Testis (tissue), 3 donors: ENCODE results near the gene AMBRA1. TPM values are rescaled to one million over a fixed set of nuclear protein-coding genes. Genes with fewer than 3 reads are reported as not detected.

Experiments used
- DNase-seq: peaks from one replicate; pipeline ENCODE4 v3.0.0-alpha.2; 2019
- H3K27ac ChIP-seq, 2 donors: fragments of 200-600 bp; sonication (generic); one replicate each; pipeline ENCODE4 v1.5.1; 2019
- H3K27me3 ChIP-seq: fragments of 200-600 bp; sonication (generic); one replicate; pipeline ENCODE4 v1.5.1; 2019
- H3K36me3 ChIP-seq: fragments of 200-600 bp; sonication (generic); one replicate; pipeline ENCODE4 v1.5.1; 2017; ENCODE audit warnings: low read depth; ENCODE audit errors: missing control alignments
- H3K4me1 ChIP-seq: fragments of 200-600 bp; sonication (generic); one replicate; pipeline ENCODE4 v1.5.1; 2019
- H3K4me3 ChIP-seq, 2 donors: fragments of 200-600 bp; sonication (generic); one replicate each; pipeline ENCODE4 v1.5.1; 2017 to 2019
- H3K9me3 ChIP-seq: fragments of 200-600 bp; sonication (generic); one replicate; pipeline ENCODE4 v1.5.1; 2017
- CTCF ChIP-seq, 3 experiments: fragments of 450-650 bp in 2 of 3; fragments of 200-600 bp in 1 of 3; sonication (generic) in 1 of 3; IDR thresholded peaks; one replicate each; pipeline ENCODE4 v1.5.1; 2016 to 2019; ENCODE audit warnings: antibody characterized with exemption in 3 of 3, mild to moderate bottlenecking in 2 of 3, moderate library complexity in 1 of 3
- POLR2A ChIP-seq: fragments of 450-650 bp; IDR thresholded peaks from one replicate; pipeline ENCODE4 v1.6.1; 2017; ENCODE audit warnings: antibody characterized with exemption, mild to moderate bottlenecking, moderate library complexity
- WGBS, 2 donors: methylation state at CpG; one replicate each; pipeline ENCODE4 v1.1.5; 2018; 5-methylcytosine and 5-hydroxymethylcytosine counted together
- intact Hi-C: fragments of 100-400 bp; cut with DNase I; formaldehyde crosslinking; loops from one replicate; pipeline ENCODE4 v1.15.1; 2023; ENCODE audit warnings: low total_unique reads
- polyA plus RNA-seq: library from polyadenylated mRNA; stranded (reverse); fragments of 350-450 nt; fragmentation: Illumina TruSeq; extraction: RNeasy Lipid Tissue Mini Kit (QIAGEN cat#74804); gene quantifications from one replicate; pipeline ENCODE4 v1.2.3, GENCODE V29; 2014; ENCODE audit warnings: low read depth, low replicate concordance; ENCODE audit not compliant: insufficient read depth
- total RNA-seq, 2 donors: library from RNA; depleted of rRNA; stranded (reverse); fragments of >200 nt; gene quantifications; one replicate each; pipeline ENCODE4 v1.2.3, GENCODE V29; 2016

AMBRA1 gene
- total and polyA plus RNA-seq, 3 donors from 2014 or later, result 28.0 to 68.3 (median 55.6) TPM

DNA sequence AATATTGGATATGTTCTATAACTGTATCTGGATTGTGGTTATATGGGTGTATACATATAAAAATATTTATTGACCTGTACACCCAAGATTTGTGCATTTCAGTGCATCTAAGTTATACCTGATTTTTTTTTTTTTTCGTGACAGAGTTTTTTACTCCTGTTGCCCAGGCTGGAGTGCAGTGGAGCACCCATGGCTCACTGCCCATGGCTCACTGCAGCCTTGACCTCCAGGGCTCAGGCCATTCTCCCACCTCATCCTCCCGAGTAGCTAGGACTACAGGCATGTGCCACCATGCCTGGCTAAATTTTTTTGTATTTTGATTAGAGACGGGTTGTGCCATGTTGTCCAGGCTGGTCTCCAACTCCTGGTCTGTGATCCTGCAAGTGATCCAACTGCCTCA lies 47.8 kb upstream of the AMBRA1 start:
- intact Hi-C loops, result no loop called here
- no peak for TF ChIP-seq POLR2A
- TF ChIP-seq CTCF (IDR thresholded peaks at IDR 0.05), result no peak
- no peaks in the 10 kb centered on the region for H3K36me3 ChIP-seq
- H3K9me3 ChIP-seq, result no peaks in the 10 kb centered on the region
- no peak overlapping the region for H3K4me3 ChIP-seq
- no peaks in the 10 kb centered on the region for H3K4me1 ChIP-seq
- no peak overlapping the region for H3K27ac ChIP-seq
- DNase-seq, result no peak
- no peaks in the 10 kb centered on the region for H3K27me3 ChIP-seq
- WGBS, 2 donors, result 71 to 74% methylated on average over 3 of the region's 3 CpGs

- intact Hi-C loops, result no loop called here
- H3K4me1 ChIP-seq, result no peaks in the 10 kb centered on the region
- WGBS, 2 donors, result 90 to 94% methylated on average over 6 of the region's 6 CpGs
- no peak for DNase-seq
- no peak for TF ChIP-seq POLR2A
- no peak for TF ChIP-seq CTCF (IDR thresholded peaks at IDR 0.05)
- H3K27me3 ChIP-seq, result no peaks in the 10 kb centered on the region
- no peaks in the 10 kb centered on the region for H3K9me3 ChIP-seq
- no peaks in the 10 kb centered on the region for H3K36me3 ChIP-seq
- no peak overlapping the region for H3K4me3 ChIP-seq
- H3K27ac ChIP-seq, result no peak overlapping the region
Observed at GRCh38 chr11:46640036-46640788, 46.4 kb upstream of the AMBRA1 start.

DNA sequence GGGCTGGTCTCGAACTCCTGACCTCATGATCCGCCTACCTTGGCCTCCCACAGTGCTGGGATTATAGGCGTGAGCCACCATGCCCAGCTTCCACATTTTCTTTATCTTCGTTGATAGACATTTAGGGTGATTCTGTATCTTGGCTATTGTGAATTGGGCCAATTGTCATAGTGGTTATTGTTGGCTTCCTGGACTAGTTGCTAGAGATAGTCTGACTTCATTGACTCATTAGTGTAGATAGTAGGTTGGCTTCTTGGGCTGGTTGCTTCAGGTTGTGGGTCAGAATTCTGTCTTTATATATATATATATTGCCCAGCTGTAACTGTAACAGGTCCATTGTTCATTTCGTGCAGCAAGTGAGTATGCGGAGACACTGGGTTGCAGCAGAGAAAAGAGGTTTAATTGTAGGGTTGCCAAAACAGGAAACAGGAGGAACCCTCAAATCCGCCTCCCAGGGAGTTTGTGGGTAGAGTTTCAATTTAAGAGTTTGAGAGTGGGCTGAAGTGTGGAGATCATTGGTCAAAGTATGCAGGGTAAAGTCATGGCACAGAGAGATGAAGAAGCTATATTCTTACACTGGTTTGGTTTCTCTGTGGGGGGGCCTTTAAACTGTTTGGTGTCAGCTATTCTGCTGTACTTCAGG lies 45.5 kb upstream of the AMBRA1 start:
- WGBS, 2 donors, result 91 to 94% methylated on average over 7 of the region's 7 CpGs
- no peaks in the 10 kb centered on the region for H3K9me3 ChIP-seq
- no peak overlapping the region for H3K27ac ChIP-seq
- no peaks in the 10 kb centered on the region for H3K36me3 ChIP-seq
- intact Hi-C loops, result no loop called here
- no peaks in the 10 kb centered on the region for H3K4me1 ChIP-seq
- no peak for TF ChIP-seq CTCF (IDR thresholded peaks at IDR 0.05)
- no peak for TF ChIP-seq POLR2A
- H3K27me3 ChIP-seq, result no peaks in the 10 kb centered on the region
- H3K4me3 ChIP-seq, result no peak overlapping the region
- no peak for DNase-seq

DNA sequence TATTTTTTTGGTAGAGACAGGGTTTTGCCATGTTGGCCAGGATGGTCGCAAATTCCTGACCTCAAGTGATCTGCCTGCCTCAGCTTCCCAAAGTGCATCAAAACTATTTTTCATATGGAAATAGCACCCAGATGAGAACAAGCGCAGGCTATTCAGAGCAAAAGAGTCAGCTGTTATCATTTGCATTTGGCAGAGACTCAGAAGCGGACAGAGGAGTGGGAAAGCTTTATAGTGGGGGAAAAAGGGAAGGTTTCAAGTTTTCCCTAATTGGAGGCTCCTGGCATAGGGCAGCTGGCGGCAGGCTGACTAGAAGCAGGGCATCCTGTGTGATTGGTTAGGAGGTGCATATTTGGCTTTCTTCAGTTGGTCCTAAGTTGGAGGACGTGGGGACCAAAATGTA lies 43.7 kb upstream of the AMBRA1 start:
- TF ChIP-seq POLR2A (no peak), CTCF (IDR thresholded peaks at IDR 0.05) (no peak)
- Histone ChIP-seq H3K4me3 (no peak overlapping the region), H3K4me1 (no peaks in the 10 kb centered on the region), H3K27ac (no peak overlapping the region), H3K36me3 (no peaks in the 10 kb centered on the region), H3K9me3 (no peaks in the 10 kb centered on the region), H3K27me3 (no peaks in the 10 kb centered on the region)
- no peak for DNase-seq
- intact Hi-C loops, result no loop called here
- WGBS, 2 donors, result 93% methylated on average over 5 of the region's 5 CpGs
